Fibroblast of peridontal ligament (primary cell): ENCODE data around the gene MAN1C1.
"Not testable (repeated sequence)": the region's sequence is repeated elsewhere in the genome, so short reads cannot be mapped to it uniquely, and the experiment has no call there.

ENCODE experiments used
- DNase-seq: peaks from one replicate; pipeline ENCODE4 v3.0.0-alpha.2; 2010; ENCODE audit errors: extremely low read depth

MAN1C1 gene

DNA sequence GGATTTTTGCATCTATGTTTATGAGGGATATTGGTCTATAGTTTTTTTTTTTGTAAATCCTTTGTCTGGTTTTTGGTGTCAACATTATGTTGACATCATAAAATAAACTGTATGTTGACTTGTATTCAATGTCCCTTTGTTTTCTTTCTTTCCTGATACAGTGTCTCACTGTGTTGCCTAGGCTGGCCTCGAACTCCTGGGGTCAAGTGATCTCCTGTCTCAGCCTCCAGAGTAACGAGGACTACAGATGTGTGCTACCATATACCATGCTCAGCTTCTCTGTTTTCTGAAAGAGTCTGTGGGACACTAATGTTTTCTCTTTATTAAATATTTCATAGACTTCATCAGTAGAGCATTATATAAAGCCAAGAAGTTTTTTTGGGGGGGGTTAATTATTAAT is 18.3 kb downstream of the MAN1C1 start:
- no peak for DNase-seq

DNA sequence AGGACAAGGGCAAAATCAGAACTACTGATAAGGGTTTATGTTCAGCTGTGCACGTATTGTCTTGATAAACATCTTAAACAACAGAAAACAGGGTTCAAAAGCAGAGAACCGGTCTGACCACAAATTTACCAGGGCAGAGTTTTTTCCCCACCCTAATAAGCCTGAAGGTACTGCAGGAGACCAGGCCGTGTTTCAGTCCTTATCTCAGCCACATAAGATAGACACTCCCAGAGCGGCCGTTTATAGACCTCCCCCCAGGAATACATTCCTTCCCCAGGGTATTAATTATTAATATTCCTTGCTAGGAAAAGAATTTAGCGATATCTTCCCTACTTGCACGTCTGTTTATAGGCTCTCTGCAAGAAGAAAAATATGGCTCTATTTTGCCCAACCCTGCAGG is 19.6 kb downstream of the MAN1C1 start:
- DNase-seq: not testable (repeated sequence)

DNA sequence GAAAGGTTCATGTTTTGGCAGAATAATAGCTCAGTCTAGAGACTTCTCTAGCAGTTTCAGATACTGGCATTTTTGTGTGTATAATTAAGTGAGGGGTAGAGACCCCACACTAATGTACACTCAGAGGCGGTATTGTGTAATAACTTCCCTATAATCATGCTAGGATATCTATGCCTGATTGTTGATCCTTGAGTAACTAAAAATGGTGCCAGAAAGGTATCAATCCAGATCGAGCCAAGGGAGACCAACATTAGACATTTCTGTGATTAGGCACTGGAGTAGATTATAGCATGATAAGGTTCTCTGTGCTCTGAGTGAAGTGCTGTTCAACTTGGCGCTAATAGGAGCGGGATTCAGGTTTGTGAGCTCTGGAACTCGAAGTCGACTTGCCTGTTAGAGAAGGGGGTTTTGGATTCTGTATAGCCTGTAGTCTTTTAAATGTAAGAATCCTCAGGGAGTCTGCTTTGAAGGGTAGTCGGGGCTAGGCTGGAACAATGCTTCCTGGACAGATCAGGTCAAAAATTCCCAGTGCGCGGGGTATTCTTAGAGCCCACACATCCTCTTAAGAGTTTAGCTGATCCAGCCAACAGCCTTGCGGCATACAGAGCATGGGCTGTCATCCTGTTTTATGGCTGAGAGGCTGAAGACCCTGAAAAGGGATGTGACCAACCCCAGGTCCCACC is 24.2 kb downstream of the MAN1C1 start:
- DNase-seq: no peak

DNA sequence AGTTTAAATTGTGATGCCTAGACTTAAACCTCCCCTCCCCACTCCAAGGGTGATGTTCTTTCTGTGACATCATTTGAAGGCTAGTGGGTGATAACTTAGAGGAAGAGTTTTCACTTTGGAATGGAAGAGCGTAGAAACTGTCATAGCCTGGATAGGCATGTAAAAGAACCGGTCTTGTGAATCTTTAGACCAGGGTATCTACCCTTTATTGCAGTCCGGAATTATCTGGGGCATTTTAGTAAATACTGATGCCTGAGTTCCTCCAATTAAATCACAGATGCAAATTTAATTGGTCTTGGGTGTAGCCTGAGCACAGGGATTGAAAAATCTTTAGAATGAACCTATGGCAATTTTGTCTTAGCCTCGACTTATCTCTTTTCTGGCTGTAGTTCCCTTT is 24.7 kb downstream of the MAN1C1 start:
- no peak for DNase-seq

DNA sequence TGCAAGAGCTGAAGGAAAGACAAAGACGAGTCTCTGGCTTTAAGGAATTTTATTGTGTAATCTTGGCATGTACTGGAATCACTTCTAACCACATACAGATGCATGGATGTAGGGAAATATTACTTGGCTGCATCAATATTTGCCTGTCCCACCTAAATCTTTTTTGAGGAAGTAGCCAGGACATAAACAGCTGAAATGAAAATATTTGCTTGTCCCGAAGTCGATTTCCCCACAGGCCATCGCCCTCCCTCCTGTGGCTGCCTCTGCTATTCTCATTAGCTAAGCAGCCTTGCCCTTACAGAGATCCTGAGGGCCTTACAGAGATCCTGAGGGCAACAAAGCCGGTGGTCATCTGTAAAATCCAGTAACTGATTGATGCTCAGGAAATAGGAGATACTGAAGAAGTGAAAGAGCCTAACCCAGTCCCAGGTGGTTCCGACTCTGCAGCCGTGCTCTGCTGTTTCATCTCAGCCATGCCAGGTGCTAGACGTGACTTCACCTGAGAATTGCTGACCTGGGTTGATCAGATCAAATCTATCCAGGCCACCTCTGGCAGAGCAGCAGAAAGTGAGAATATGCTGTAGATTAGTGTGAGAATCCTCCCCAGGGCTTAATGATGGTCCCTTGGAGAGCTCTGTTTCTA is 25.5 kb downstream of the MAN1C1 start:
- DNase-seq: peak; percentile 87

DNA sequence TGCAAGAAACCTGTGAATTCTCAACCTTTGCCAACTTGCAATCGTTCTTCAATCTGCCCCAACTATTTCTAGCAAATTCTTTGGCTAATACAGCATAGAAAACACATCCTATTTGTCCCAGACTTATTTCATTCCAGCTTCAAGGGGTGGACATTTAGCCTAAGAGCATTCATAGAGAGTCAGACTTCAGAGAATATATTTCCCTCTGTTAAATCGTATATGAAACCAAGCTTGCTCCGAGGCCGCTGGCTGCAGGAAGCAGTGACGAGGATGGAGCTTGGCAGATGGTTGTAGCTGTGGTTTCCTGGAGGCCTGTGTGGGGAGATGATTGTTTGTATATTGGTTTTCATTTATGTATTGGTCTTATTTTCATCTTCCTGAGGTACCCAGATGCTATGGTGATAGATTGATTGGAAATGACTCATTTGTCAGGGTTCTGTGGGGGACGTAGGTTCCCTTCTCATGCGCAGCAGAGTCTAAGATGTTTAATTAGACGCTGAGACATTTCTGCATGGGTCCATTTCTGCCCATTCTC is 26.1 kb downstream of the MAN1C1 start:
- DNase-seq: peak; percentile 91

DNA sequence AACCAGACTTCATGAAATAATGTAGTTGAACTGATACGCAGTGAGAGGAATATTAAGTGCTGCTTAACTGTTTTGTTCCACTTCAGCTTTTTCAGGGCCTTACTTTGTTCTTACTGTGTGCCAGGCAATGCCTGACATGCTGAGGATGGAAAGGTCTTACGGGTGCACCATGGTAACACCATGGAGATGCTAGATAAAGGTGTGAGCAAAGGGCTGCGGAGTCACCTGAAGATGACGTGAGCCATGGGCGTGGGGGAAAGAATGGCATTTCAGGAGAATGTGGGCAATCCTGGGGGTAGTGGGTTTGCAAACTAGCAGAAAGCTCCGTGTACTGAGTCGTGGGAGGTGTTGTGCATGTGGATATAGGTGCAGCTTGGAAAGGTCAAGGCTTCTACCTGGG is 27.3 kb downstream of the MAN1C1 start:
- no peak for DNase-seq

DNA sequence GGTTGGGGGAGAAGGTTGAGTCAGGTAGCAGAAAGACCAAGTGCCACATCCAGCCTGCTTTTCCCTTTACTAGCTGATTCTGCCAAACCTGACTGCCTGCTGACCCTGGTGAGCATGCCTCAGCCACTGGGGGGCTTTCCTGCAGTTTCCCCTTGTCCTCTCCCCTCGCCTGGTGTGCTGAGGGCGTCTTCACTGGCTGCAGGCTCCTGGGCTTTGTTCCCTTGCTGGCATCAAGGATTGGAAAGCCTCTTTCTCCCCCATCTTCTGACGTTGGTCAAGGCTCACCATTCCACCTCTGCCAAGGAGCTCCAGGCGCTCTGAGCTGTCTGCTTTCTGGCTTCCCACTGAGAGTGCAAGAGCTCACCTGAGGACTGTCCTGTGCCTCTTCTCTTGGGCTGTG is 28.4 kb downstream of the MAN1C1 start:
- DNase-seq: no peak

DNA sequence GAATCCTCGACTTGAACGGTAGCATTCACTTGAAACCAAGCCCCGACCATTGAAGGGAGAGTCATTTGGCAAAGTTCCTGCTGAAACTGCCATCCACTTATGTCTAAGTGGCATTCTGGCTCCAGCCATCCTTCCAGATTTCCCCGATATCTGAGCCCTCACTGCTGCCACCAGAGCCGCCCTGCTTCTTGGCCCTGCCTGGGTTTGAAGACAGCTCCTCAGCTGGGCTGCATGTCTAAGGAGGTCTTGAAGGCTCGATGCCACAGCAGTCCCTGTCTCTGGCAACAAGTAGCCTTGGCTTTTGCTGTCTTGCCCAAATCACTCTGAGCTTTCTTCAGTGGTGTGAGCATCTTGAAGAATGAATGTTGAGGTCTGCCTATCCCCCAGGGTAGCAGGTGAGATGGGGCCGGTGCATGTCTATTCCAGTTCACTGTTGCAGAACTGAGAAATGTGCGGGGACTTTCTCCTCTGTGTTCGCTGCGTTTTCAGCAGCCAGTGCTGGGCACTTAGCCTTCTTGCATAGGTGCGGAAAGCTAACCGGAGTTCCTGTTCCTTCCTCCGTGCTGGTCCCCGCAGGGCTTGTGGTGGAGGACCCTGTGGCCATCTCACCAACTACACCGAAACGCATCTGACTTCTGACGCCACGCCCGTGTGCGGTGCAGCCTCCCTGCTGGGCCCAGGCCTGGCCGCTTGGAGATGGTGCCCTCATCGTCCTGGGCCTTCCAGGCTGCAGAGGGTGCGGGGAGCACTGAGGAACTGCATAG is 29.2 kb downstream of the MAN1C1 start:
- no peak for DNase-seq

DNA sequence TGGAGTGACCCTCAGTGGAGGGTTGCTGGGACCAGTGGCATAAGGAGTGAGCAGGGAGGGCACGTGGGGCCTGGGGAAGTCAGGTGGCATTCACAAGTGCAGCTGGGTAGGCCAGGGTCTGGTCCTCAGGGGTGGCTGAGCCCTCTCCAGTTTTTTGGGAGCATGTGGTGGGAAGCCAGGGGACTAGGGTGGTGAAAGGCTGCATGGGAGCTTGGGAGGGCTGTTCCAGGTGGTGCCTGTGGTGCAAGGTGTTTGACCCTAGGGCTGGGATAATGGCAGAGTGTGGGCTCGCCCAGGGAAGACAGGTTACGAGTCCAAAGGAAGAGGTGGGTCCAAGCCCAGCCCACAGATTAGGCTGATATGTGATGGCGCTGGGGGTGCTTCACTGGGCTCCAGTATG is 30.5 kb downstream of the MAN1C1 start:
- DNase-seq: no peak

DNA sequence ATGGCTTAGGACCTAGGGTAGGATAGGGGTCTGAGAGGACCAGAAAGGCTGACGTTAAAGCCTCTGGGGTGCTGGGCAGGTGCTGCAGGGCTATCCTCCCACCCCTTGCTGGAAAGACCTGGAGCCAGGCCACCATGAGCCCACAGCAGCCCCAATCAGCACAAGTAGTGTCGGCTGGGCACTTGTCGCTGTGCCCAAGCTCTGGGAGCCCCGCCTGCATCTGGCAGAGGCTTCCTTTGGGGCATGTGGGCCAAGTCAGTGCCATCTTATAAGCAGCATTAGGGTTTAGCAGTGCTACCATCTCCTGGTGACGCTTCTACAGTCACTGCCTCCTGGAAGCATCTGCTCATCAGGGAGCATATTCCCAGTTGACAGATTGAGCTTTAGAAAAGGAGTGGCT is 31.3 kb downstream of the MAN1C1 start:
- no peak for DNase-seq

DNA sequence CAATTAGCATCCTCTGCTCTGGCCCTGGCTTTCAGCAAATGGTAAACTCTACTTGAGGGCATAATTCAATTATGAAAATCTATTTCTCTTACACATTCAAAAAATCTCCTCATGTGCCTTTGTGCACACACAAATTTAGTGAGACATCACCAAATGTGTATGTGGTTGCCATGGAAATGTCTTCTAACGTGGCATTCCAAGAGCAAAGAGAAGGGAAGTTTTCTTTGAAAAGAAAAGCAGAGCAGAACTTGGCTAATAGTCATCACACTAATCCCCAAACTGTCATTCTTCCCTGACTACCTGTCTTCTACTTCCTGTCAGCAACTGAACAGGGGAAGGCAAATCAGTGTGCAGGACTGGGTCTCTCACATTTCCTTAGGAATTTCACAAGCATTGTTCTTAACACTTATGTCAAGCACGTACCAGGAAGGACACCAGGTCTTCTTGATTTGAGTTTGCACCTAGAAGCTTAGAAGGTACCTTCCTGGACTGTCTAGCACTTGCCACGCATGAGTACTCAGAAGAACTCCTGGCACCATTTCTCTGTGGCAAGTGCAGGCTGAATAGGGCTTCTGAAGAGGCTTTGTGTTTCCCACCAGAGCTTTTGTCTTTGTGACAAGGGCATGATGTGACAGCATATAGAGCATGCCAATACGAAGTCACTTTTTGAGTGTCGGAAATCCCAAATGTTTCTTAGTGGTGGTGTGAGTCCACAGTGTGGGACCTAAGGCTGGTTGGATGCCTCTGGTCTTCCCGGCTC is 32.3 kb downstream of the MAN1C1 start:
- peak; percentile 16 for DNase-seq

DNA sequence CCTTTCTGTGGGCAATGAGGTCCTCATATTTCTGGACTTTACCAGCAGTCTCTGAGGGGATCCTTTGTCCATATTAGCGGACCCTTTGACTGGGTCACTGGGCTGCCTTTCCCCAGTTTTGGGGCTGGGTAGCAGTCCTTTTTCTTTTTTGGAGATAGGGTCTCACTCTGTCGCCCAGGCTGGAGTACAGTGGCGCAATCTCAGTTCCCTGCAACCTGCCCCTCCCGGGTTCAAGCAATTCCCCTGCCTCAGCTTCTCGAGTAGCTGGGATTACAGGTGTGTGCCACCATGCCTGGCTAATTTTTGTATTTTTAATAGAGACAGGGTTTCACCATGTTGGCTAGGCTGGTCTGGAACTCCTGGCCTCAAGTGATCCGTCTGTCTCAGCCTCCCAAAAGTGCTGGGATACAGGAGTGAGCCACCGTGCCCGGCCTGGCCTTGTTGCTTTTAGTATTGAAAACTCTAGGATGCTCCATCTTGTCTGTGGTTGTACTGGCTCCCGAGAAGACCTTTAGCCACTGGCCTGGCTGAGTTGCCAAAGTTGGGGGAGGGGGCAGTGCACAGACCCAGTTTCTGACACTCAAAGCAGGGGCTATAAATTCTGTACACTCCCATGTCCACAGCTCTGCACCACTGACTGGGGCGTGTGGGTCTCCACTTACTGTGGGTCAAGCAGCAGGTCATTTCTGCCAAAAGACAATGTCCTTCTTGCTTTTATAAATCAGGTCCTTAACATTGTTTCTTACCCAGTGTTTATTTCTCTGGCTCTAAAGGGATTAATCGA is 33.1 kb downstream of the MAN1C1 start:
- DNase-seq: no peak

DNA sequence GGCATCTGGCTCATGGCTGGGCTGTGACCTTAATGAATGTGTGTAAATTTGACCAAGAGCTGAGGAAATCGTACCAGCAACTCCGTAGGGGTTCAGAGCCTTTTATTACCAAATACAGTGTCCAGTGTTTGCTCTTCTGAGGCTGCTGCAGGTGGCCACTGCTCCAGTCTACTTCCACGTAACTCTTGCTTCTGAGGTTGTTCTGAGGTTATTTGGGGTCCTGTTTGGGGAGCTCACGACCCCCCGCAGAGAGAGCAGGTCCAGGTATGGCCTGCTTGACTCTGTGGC is 33.6 kb downstream of the MAN1C1 start:
- DNase-seq: no peak

DNA sequence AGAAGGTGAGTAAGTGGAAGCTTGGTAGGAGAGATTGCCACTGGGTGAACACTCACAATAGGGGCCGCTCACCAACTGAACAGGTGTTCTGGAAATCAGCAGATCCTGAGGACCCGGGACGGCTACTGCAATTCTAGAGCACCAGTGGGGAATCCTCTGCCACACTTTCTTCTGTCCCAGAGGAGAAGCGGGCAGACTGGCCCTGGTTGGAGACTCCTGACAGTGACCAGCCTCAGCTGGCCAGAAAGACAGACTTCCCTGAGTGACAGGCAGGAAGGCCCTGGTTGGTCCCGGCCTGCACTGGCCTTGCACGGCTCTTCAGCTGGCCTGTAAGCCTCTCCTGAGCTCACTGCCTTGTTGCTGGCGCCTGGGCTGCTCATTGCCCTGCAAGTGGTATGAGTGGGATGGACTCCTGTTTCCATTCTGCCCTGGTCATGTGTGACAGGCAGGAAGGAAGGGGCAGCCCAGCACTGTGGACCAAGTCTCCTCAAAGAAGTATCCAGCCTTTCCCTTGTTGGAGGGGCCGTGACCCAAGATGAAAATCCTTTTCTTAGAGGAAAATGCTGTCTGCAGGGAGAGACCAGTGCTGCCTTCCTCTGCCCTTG is 34.5 kb downstream of the MAN1C1 start:
- DNase-seq: no peak

DNA sequence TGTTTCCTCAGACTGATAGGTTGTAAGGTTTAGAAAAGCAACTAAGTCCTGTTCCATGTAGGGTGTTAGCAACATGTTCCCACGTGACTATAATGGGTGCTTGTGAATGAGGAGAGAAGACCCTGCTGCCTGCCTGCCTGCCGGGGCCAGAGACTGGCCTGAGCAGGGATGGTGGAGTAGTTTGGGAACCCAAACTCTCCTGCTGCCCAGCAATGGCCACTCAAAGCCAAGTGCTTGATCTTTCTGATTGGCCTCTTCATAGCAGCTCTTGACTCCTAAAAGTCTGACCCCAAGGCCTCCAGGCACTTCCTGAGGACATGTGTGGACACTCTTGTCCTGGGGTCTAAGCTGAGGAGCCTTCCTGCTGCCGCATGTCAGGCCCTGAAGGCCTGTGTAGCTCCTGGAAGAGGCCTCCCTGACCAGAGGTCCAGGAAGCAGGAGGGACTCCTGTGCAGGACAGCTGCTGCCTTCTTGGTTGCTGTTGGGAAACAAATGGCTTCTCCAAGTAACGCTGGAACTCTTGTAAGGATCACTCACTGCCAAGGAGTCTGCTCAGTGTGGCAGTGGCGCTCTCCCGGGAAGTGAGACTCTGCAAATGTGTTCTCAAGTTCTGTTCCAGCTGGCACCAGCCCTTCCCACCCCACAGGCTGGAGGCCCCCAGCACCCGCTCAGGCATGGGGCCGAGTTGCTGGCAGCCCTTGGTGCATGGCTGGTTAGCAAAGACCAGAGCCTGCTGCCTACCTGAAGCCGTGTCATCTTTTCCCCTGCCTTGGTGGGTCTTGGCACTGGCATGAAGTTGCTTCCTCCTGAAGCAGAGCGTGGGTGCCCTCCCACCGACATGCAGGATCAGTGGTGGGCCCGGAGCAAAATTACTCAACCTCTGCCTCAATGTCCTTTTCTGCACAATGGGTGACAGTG is 35.5 kb downstream of the MAN1C1 start:
- no peak for DNase-seq

DNA sequence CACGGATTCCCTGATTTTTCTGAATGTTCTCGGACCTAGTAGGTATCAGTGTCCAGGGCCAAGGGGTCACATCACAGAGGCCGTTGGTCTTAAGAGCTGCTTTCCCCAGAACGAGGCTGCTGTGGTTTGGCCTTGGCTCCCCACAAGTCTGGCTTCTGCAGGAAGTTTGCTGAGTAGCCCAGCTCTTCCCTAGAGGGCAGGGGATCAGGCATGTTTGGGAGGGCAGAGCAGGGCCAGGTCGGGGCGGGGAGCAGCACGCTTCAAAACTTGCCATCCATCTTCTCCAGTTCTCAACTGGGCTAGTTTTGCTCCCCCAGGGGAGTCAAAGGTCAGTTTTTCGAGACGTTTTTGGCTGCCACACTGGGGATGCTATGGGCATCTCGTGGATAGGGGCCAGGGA is 37.0 kb downstream of the MAN1C1 start:
- peak; percentile 25 for DNase-seq

DNA sequence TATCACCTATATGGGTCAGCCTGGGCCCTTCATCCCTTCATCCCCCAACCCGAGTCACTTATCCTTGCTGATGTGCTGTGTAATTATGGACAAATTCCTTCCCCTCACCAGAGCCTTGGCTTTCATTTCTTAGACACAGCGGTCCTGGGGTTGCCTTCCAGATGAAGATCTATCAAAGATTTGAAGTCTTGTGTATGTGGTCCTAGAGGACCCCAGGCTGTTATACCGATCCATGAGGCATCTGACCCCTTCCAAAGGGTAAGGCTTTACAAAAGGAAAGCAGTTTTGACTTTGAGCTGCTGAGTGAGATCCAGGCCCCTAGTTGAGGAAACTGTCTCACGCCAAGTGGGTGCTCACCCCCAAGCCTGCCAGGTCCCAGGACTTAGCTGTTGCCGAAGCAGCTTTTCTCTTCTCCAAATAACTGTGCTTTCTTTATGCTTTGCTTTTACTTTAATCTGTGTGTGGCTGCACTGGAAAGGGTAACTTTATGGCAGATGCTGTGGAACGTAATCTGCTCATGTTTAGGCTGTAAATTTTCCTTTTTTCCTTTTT is 37.6 kb downstream of the MAN1C1 start:
- DNase-seq: no peak

DNA sequence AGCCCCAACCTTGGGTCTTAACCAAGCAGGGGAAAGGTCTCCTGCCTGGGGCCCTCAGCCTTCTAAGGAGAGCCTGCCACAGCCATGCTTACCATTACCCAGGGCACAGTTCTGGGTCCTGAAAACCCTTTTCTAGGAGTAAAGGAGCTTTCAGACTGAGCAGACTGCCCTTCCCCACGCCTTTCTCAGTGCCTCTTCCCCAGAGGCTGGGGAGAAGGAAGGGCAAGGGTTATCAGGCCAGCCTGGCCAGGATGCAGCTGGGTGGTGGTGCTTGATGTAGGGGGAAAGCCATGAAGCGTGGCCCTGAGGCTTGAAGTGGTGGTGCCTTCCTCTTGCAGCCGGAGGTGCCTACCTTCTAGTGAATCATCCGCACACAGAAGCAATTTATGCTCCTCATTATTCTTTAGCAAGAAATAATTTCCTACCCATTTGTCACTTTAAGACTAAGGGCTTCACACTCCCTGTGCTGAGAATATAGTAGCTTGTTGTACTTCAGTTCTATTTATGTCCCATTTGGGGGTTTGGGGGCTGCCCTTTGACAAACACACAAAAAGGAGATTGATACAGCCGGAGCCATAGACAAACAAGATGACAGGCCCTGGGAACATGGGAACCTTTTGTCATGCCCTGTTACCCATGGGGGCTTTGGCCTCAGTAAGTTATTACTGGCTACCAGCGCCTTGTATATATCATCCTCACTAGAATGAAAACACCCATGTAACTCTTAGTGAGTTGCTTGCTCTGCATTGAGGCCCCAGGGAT is 40.7 kb downstream of the MAN1C1 start:
- no peak for DNase-seq
